Mammary epithelial cell (primary cell): ENCODE results near the gene DNAJC12.

ENCODE experiments used
- EZH2 ChIP-seq: IDR thresholded peaks from 2 replicates; pipeline ENCODE4 v1.6.1; 2012; ENCODE audit warnings: low read length, inconsistent platforms, borderline replicate concordance
- TF ChIP-seq, protein P1 (sequence below), 2 donors: IDR thresholded peaks in 1 of 2; conservative IDR thresholded peaks in 1 of 2; 2 replicates each; pipeline ENCODE4 v1.5.1; 2011 to 2012; ENCODE audit warnings: inconsistent platforms in 2 of 2, low read length in 2 of 2, mild to moderate bottlenecking in 2 of 2, control low read depth in 1 of 2, low read depth in 1 of 2; ENCODE audit not compliant: insufficient read depth in 1 of 2; ENCODE audit errors: extremely low read depth in 1 of 2

DNA sequence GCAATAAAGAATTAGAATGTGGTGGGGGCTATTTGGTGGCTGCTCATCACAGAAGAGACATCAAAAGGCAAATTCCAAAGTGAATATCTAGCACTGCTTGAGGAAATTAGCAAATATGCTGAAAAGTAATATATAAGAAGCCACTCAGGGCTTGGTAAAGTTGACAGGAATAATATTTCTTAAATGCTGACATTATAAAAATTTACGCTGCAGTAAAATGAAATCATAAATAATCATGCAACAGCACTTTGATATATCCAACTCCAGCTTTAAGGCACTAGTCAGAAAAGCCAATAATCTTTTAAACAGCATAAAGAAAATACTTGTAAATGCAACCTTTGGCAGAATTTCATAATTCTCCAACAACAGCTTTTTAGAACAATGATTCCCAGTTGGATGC lies 36.9 kb downstream of the DNAJC12 start:
- TF ChIP-seq, protein P1, sequence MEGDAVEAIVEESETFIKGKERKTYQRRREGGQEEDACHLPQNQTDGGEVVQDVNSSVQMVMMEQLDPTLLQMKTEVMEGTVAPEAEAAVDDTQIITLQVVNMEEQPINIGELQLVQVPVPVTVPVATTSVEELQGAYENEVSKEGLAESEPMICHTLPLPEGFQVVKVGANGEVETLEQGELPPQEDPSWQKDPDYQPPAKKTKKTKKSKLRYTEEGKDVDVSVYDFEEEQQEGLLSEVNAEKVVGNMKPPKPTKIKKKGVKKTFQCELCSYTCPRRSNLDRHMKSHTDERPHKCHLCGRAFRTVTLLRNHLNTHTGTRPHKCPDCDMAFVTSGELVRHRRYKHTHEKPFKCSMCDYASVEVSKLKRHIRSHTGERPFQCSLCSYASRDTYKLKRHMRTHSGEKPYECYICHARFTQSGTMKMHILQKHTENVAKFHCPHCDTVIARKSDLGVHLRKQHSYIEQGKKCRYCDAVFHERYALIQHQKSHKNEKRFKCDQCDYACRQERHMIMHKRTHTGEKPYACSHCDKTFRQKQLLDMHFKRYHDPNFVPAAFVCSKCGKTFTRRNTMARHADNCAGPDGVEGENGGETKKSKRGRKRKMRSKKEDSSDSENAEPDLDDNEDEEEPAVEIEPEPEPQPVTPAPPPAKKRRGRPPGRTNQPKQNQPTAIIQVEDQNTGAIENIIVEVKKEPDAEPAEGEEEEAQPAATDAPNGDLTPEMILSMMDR (conservative IDR thresholded peaks at IDR 0.05 in 1 of 2, IDR thresholded peaks at IDR 0.05 in 1 of 2; ENCODE audit: extremely low read depth in 1 of 2, insufficient read depth in 1 of 2, low read depth in 1 of 2, low read length in 2 of 2), result no peak
- no peak for TF ChIP-seq EZH2
